C1 segment of cervical spinal cord (tissue), 14 donors: ENCODE data around the gene RNU1-3.
A peak's percentile ranks its signal among the peaks of the same experiment; 100 is the strongest.
"Not testable (repeated sequence)": the region's sequence is repeated elsewhere in the genome, so short reads cannot be mapped to it uniquely, and the experiment has no call there.

Source experiments
- DNase-seq, 14 donors: peaks; one replicate each; lab custom pipeline; 2025; lab: John Stamatoyannopoulos, UW

RNU1-3 gene

GRCh38 chr1:16639091-16640031 lies 27.4 kb downstream of the RNU1-3 start:
- DNase-seq, result peak in 1 of 14 donors; percentile 60

GRCh38 chr1:16637941-16638778 lies 28.6 kb downstream of the RNU1-3 start:
- peak in 3 of 14 donors; percentile 47 to 100 (median 69) for DNase-seq

- not testable (repeated sequence) for DNase-seq
These were observed 30.1 kb downstream of the RNU1-3 start for GRCh38 chr1:16636551-16637195.

GRCh38 chr1:16635959-16636358 lies 30.8 kb downstream of the RNU1-3 start:
- DNase-seq, result not testable (repeated sequence)

- DNase-seq, result not testable (repeated sequence)
These were observed 33.0 kb downstream of the RNU1-3 start for GRCh38 chr1:16633540-16634282.

GRCh38 chr1:16632044-16632850 lies 34.5 kb downstream of the RNU1-3 start:
- not testable (repeated sequence) for DNase-seq

- DNase-seq, result no peak
These were observed 35.3 kb downstream of the RNU1-3 start for GRCh38 chr1:16631248-16632043.

- no peak for DNase-seq
These were observed 36.0 kb downstream of the RNU1-3 start for GRCh38 chr1:16630661-16631247.

- DNase-seq, result not testable (repeated sequence)
These were observed 36.7 kb downstream of the RNU1-3 start for GRCh38 chr1:16629916-16630530.

- DNase-seq, result no peak
These were observed 38.2 kb downstream of the RNU1-3 start for GRCh38 chr1:16628361-16629111.

- not testable (repeated sequence) for DNase-seq
These were observed 40.3 kb downstream of the RNU1-3 start for GRCh38 chr1:16626409-16626983.

GRCh38 chr1:16625497-16626408 lies 41.0 kb downstream of the RNU1-3 start:
- DNase-seq, result peak in 1 of 14 donors; percentile 35

- DNase-seq, result peak in 3 of 14 donors; percentile 44 to 98 (median 47)
These were observed 42.7 kb downstream of the RNU1-3 start for GRCh38 chr1:16623812-16624719.

GRCh38 chr1:16623337-16623736 lies 43.4 kb downstream of the RNU1-3 start:
- peak in 2 of 14 donors; percentile 32 to 64 for DNase-seq

- DNase-seq, result not testable (repeated sequence)
These were observed 45.0 kb downstream of the RNU1-3 start for GRCh38 chr1:16621681-16622315.
